ENCODE measurements around the gene LGI2.

DNA sequence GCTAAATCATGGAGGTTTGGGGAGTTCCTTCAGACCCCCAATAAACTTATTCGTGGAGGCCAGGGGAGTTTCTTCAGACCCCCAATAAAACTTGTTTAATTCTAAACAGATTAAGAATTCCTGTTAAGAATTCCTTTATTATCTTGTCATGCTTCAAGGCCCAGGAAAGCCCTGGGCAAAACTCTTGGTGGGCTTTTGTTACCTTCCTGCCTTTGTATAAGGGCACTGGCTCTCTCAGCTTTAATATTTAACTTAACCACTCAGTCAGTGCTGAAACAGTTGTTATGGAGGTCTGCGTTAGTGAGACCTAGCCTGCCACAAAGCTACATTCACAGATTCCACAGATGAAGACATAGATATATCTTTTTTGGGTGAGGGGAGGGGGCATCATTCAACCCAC, 29.0 kb upstream of the LGI2 start:
- TF ChIP-seq, protein P1, sequence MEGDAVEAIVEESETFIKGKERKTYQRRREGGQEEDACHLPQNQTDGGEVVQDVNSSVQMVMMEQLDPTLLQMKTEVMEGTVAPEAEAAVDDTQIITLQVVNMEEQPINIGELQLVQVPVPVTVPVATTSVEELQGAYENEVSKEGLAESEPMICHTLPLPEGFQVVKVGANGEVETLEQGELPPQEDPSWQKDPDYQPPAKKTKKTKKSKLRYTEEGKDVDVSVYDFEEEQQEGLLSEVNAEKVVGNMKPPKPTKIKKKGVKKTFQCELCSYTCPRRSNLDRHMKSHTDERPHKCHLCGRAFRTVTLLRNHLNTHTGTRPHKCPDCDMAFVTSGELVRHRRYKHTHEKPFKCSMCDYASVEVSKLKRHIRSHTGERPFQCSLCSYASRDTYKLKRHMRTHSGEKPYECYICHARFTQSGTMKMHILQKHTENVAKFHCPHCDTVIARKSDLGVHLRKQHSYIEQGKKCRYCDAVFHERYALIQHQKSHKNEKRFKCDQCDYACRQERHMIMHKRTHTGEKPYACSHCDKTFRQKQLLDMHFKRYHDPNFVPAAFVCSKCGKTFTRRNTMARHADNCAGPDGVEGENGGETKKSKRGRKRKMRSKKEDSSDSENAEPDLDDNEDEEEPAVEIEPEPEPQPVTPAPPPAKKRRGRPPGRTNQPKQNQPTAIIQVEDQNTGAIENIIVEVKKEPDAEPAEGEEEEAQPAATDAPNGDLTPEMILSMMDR (IDR thresholded peaks at IDR 0.05) = no peak
- TF ChIP-seq, protein P2, sequence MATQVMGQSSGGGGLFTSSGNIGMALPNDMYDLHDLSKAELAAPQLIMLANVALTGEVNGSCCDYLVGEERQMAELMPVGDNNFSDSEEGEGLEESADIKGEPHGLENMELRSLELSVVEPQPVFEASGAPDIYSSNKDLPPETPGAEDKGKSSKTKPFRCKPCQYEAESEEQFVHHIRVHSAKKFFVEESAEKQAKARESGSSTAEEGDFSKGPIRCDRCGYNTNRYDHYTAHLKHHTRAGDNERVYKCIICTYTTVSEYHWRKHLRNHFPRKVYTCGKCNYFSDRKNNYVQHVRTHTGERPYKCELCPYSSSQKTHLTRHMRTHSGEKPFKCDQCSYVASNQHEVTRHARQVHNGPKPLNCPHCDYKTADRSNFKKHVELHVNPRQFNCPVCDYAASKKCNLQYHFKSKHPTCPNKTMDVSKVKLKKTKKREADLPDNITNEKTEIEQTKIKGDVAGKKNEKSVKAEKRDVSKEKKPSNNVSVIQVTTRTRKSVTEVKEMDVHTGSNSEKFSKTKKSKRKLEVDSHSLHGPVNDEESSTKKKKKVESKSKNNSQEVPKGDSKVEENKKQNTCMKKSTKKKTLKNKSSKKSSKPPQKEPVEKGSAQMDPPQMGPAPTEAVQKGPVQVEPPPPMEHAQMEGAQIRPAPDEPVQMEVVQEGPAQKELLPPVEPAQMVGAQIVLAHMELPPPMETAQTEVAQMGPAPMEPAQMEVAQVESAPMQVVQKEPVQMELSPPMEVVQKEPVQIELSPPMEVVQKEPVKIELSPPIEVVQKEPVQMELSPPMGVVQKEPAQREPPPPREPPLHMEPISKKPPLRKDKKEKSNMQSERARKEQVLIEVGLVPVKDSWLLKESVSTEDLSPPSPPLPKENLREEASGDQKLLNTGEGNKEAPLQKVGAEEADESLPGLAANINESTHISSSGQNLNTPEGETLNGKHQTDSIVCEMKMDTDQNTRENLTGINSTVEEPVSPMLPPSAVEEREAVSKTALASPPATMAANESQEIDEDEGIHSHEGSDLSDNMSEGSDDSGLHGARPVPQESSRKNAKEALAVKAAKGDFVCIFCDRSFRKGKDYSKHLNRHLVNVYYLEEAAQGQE (IDR thresholded peaks at IDR 0.05; ENCODE audit: low read depth, low read length) = no peak
- no peak for TF ChIP-seq EP300 (IDR thresholded peaks at IDR 0.05; ENCODE audit: borderline replicate concordance in 1 of 2, low read depth in 1 of 2, low read length in 1 of 2)
- no peak for TF ChIP-seq NFIC (IDR thresholded peaks at IDR 0.05; ENCODE audit: borderline replicate concordance)

Measured in SK-N-SH (cell line).